NCI-H510A (cell line): ENCODE results near the gene NRK.
A peak's percentile ranks its signal among the peaks of the same experiment; 100 is the strongest.
"Not testable (repeated sequence)": the region's sequence is repeated elsewhere in the genome, so short reads cannot be mapped to it uniquely, and the experiment has no call there.

ENCODE experiments used
- DNase-seq: peaks from one replicate; lab custom pipeline; 2025; lab: John Stamatoyannopoulos, UW

The NRK gene, protein sequence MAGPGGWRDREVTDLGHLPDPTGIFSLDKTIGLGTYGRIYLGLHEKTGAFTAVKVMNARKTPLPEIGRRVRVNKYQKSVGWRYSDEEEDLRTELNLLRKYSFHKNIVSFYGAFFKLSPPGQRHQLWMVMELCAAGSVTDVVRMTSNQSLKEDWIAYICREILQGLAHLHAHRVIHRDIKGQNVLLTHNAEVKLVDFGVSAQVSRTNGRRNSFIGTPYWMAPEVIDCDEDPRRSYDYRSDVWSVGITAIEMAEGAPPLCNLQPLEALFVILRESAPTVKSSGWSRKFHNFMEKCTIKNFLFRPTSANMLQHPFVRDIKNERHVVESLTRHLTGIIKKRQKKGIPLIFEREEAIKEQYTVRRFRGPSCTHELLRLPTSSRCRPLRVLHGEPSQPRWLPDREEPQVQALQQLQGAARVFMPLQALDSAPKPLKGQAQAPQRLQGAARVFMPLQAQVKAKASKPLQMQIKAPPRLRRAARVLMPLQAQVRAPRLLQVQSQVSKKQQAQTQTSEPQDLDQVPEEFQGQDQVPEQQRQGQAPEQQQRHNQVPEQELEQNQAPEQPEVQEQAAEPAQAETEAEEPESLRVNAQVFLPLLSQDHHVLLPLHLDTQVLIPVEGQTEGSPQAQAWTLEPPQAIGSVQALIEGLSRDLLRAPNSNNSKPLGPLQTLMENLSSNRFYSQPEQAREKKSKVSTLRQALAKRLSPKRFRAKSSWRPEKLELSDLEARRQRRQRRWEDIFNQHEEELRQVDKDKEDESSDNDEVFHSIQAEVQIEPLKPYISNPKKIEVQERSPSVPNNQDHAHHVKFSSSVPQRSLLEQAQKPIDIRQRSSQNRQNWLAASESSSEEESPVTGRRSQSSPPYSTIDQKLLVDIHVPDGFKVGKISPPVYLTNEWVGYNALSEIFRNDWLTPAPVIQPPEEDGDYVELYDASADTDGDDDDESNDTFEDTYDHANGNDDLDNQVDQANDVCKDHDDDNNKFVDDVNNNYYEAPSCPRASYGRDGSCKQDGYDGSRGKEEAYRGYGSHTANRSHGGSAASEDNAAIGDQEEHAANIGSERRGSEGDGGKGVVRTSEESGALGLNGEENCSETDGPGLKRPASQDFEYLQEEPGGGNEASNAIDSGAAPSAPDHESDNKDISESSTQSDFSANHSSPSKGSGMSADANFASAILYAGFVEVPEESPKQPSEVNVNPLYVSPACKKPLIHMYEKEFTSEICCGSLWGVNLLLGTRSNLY (N-terminal part only)

GRCh38 chrX:105822138-105823091, at the start of gene NRK:
Gene NRK, plus strand, starts transcription at chrX:105822539. Its CDS starts 307 bp downstream, at chrX:105822846.
- DNase-seq = peak; percentile 0

DNA sequence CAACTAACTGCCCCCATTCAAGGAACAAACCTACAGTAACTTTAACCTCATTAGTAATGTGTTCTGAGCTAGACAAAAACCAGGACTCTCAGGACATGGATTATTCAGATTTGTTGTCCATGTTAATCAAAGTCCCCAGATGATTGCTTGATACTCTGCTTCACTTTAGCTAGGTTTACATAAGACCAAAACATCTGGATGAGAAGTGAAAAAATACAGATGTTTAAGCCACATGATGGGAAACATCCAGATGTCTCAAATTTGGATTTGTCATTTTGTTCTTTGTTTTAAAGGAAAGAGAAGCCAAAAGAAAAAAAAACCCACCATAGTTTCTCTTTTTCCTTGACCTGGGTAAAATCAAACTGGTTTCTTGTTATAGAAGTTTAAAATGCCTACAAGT, 48.5 kb upstream of the NRK start:
- DNase-seq = no peak

GRCh38 chrX:105775679-105776078, 46.7 kb upstream of the NRK start:
- no peak for DNase-seq

DNA sequence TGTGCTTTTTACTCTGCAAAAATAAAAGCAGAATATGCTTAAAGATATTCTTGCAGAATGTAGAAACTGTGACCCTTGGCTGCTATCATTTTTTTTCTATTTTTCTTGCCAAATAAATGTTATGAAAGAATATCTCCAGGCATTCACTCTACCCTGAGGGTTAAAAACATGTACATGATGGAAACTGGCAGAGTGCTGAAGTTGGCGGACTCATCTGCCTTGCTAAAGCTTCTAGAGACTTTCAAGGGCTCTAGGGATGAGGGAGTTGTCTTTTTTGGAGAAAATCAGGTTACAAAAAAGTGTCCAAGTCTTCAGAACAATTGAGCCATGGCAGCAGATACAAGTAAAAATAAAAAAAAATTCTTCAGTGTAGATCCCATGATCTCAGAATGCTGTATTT, 40.5 kb upstream of the NRK start:
- DNase-seq = no peak

- not testable (repeated sequence) for DNase-seq
These were observed 25.5 kb upstream of the NRK start for GRCh38 chrX:105796877-105797276.

DNA sequence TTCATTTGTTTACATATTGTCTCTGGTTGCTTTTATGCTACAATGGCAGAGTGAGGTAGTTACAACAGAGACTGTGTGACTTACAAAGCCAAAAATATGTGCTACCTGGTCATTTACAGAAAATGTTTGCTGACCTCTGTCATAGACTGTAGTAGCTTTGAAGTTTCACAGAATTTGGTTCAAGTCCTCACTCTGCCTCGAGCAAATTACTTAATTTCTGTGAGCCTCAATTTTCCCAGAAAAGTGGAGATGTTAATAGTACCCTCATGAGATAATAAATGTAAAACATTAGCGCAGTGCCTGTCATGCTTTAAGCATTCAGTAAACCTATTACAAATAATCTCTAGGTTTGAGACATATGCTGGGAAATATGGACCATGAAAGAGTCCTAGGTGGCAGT, 18.4 kb upstream of the NRK start:
- no peak for DNase-seq

- not testable (repeated sequence) for DNase-seq
These were observed 16.7 kb upstream of the NRK start for GRCh38 chrX:105805655-105806054.

DNA sequence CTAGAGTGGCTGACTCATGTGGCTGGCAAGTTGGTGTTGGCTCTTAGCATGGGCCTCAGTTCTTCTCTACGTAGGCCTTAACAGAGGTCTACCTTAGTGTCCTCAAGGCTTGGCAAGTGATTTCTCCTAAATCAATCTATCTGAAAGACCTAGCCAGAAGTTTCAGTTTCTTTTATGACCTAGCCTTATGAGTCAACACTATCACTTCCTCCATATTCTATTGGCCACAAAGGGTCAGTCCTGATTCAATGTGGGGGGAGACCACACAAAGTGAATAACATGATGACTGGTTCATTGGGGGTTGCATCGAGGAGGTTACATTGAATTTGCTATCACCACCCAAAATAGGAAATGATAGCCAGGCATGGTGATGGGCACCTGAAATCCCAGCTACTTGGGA, 5.8 kb upstream of the NRK start:
- DNase-seq = no peak

DNA sequence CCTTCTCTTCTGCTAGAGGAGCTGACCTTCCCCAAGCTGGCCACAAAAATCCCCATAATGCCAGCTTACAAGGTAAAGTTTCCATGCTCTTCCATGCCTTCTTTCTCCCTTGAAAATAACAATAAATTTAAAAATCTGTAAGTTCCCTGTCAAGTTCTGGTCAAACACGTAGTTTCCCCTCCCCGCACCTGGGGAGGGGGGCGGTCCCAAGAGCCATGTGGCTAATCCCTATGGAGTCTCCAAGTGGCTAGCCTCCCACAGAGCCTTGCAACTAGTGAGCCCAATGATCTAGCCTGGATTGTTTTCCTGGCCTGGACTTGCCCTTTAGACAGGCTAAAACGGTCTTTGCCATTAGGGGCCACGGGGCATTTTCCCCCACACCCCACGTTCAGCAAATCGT, 2.1 kb upstream of the NRK start:
- DNase-seq = no peak

- peak; percentile 0 for DNase-seq
These were observed 743 bp upstream of the NRK start for GRCh38 chrX:105821471-105822121.

- no peak for DNase-seq
These were observed 735 bp downstream of the NRK start for GRCh38 chrX:105823092-105823455.

DNA sequence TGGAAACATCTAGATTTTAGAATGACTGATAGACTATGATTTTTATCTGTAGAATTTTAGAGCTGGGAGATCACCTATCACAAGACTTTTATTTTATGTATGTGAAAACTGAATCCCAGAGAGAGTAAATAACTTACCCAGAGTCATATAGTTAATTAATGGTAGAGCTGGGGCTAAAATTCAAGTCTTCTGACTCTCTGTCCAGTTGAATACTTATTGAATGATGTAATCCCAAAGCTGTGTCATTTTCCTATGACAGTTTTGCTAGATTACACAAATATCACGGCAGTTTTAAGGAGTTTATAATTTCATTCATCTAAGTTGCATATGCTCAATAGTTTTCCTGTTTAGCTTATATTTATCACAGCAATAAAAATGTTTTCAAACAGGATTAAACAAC, 6.7 kb downstream of the NRK start:
- no peak for DNase-seq

DNA sequence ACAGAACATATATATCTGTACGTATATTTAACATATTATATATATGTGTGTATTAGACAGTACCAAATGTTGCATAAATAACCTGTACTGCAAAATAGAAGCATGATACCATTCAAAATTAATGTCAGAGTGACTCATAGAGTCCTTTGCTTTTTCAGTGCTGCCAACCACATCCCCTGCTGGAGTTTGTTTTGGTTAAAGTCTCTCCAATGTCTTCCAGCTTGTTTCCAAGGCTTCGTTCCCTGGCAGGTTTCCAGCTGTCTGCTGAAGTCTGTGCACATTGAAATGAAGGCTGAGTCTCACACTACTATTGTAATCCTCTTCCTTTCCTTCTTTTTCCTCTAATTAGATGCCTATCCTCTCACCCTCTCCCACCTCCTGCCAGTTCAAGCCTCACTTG, 14.9 kb downstream of the NRK start:
- DNase-seq = no peak

- no peak for DNase-seq
These were observed 23.3 kb downstream of the NRK start for GRCh38 chrX:105845631-105846030.

DNA sequence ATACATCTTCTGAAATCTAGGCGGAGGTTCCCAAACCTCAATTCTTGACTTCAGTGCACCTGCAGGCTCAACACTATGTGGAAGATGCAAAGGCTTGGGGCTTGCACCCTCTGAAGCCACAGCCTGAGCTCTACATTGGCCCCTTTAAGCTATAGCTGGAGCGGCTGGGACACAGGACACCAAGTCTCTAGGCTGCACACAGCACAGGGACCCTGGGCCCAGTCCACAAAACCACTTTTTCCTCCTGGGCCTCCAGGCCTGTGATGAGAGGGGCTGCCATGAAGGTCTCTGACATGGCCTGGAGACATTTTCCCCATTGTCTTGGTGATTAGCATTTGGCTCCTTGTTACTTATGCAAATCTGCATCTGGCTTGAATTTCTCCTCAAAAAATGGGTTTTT, 27.8 kb downstream of the NRK start:
- DNase-seq = not testable (repeated sequence)

DNA sequence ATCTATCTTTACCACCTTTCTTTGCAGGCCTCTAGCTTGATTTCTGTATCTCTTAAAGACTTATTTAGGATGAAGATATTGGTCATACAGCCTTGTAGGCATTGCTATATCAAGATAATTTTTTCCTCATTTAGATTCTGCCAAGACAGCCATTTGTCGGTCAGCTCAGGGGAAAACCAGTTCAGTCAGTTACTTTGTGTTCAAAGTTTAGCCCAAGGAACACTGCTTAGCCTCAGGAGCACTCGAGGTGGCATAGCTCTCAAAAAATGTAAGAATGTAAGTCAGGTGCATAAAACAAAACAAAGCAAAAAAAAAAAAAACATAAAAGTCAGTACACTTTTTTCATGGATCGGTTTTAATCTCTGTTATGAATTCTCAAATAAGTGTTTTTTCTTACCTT, 43.4 kb downstream of the NRK start:
- DNase-seq = no peak

- no peak for DNase-seq
These were observed 47.4 kb downstream of the NRK start for GRCh38 chrX:105869701-105870100.

DNA sequence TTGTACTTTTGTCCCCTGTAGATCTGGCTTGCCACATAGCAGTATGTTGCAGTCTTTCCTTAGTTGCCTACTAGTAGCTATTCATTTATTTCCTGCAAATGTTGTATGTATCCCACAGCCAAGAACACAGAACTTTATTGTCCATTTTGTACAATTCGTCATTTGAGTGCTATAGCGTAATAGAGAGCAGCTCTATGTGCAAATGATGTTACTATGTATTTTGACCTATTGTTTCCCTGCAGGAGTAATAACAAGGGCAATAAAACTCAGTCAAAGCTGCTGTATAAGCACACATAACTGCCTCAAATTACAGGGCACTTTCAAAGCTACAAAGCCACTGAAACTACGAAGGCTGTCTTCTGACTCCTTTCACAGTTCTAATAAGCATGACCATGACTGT, 48.1 kb downstream of the NRK start:
- DNase-seq = no peak

DNA sequence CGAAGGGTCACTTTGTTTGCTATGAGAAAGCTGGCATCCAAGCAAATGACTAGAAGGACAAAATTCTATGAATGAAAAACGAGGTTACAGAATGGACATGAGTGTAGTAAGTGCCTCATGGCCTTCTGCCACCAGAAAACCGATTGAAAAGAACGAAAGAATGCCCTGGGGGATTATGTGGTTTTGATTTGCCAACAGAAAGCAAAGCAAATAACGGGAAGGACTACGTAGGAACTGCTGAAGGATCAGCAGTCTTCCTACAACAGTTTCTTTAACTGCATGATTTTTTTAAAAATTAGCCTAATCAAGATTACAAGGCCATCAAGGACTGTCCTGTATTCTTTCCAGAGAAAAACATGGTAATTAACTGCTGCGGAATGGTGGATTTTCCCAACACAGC, 50.6 kb downstream of the NRK start:
- no peak for DNase-seq

DNA sequence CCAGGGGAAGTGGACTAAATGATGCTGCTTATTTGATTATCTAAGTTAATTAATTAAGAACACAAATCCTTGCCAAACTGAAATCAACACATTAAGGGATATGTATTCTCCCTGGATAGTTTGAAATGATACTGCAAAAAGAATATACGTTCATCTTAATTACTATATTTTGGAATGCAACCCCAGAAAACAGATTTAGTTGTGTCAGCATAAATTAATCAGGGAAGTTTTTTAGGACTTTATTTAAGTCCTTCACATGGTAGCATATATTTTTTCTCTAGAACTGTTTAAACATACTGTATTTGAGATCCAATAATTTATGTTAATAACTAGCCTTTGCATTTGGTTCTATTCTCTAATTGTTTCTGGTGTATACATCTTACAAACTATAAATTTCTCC, 52.5 kb downstream of the NRK start:
- no peak for DNase-seq

DNA sequence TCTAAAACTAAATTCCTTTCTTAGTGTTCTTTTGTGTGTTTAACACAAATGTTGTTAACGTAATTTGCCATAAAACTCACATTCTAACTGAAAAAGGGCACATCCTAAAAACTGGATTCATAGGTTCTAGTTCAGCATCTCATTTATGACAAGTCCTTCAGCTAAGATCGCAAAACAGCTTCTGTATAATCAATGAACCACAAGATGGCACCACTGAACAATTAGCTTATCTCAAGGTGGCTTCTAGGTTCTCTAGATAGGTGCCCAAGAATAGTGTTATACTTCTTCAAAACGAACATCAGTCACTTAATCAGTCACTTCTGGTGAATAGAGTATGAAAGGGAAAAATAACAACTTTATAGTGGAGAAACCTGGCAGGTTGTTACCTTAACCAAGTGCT, 54.3 kb downstream of the NRK start:
- no peak for DNase-seq
